ENCODE measurements around the gene CEMIP.

DNA sequence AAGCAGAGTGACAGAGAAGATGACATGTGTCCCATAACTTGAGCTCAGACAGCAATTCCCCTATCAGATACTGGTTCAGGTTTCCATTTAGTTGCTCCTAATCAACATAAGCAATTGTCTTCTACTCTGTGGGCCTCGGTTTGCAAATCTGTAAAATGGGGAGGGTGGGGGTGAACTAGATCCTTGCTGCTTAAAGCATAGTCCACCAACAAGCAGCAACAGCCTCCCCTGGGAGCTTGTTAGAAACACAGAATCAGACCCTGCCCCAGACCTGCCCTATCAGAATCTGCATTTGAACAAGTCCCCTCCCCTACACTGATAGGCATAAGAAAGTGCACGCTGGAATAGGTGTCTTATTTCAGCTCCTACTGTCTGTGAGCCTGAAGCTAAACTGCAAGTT lies 87.8 kb downstream of the CEMIP start:
- TF ChIP-seq, protein P1, sequence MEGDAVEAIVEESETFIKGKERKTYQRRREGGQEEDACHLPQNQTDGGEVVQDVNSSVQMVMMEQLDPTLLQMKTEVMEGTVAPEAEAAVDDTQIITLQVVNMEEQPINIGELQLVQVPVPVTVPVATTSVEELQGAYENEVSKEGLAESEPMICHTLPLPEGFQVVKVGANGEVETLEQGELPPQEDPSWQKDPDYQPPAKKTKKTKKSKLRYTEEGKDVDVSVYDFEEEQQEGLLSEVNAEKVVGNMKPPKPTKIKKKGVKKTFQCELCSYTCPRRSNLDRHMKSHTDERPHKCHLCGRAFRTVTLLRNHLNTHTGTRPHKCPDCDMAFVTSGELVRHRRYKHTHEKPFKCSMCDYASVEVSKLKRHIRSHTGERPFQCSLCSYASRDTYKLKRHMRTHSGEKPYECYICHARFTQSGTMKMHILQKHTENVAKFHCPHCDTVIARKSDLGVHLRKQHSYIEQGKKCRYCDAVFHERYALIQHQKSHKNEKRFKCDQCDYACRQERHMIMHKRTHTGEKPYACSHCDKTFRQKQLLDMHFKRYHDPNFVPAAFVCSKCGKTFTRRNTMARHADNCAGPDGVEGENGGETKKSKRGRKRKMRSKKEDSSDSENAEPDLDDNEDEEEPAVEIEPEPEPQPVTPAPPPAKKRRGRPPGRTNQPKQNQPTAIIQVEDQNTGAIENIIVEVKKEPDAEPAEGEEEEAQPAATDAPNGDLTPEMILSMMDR (IDR thresholded peaks at IDR 0.05), result no peak
- TF ChIP-seq, protein P2, sequence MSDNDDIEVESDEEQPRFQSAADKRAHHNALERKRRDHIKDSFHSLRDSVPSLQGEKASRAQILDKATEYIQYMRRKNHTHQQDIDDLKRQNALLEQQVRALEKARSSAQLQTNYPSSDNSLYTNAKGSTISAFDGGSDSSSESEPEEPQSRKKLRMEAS (IDR thresholded peaks at IDR 0.05), result no peak
